NT2/D1 (cell line): ENCODE data around the gene SMARCB1.

Experiments used
- SUZ12 ChIP-seq: IDR thresholded peaks from 2 replicates; pipeline ENCODE4 v1.6.1; 2011; ENCODE audit not compliant: insufficient read length, insufficient read depth; ENCODE audit errors: extremely low read depth
- YY1 ChIP-seq: IDR thresholded peaks from 2 replicates; pipeline ENCODE4 v1.6.1; 2011; ENCODE audit not compliant: insufficient read length, insufficient read depth

- TF ChIP-seq YY1: no peak
- TF ChIP-seq SUZ12: no peak
Observed at GRCh38 chr22:23782703-23783102, 4.1 kb upstream of the SMARCB1 start.
